Upper lobe of right lung (tissue), 1 donor: ENCODE data around the gene SCAPER. TPM values are rescaled to one million over a fixed set of nuclear protein-coding genes. Genes with fewer than 3 reads are reported as not detected.
A peak's percentile ranks its signal among the peaks of the same experiment; 100 is the strongest.

Source experiments
- ATAC-seq: fragments of 200-7000 bp; cut with Tn5 transposase; one replicate; pipeline ENCODE4 v1.9.1; 2020; ENCODE audit warnings: mild to moderate bottlenecking, moderate library complexity
- DNase-seq: peaks from one replicate; pipeline ENCODE4 v3.0.0-alpha.2; 2020
- H3K27ac ChIP-seq: fragments of 200-600 bp; one replicate; pipeline ENCODE4 v1.8.0; 2022
- H3K27me3 ChIP-seq: fragments of 200-600 bp; one replicate; pipeline ENCODE4 v1.8.0; 2022; ENCODE audit warnings: mild to moderate bottlenecking
- H3K36me3 ChIP-seq: fragments of 200-600 bp; one replicate; pipeline ENCODE4 v1.8.0; 2022
- H3K4me1 ChIP-seq: fragments of 200-600 bp; one replicate; pipeline ENCODE4 v1.8.0; 2022
- H3K4me3 ChIP-seq: fragments of 200-600 bp; one replicate; pipeline ENCODE4 v1.8.0; 2022; ENCODE audit warnings: mild to moderate bottlenecking
- H3K9me3 ChIP-seq: fragments of 200-600 bp; one replicate; pipeline ENCODE4 v1.8.0; 2022
- intact Hi-C: fragments of 100-400 bp; cut with DNase I; formaldehyde crosslinking; loops from one replicate; pipeline ENCODE4 v1.11.0; 2022
- total RNA-seq: library from RNA; stranded (reverse); fragmentation: NEBNext Ultra II Directional; extraction: Animal tissue kit (Norgen Biotek cat#: 25700); gene quantifications from one replicate; pipeline ENCODE4 v1.2.1, GENCODE V29; 2021
- TF ChIP-seq, protein P1 (sequence below): fragments of 200-600 bp; IDR thresholded peaks from one replicate; pipeline ENCODE4 v1.8.0; 2022; ENCODE audit warnings: antibody characterized with exemption
- donor health status: DM: no; HTN: yes; CAD: no; lungs with severe emphysema.

Gene SCAPER
- total RNA-seq, 1 donor from 2014 or later = 44.3 TPM

DNA sequence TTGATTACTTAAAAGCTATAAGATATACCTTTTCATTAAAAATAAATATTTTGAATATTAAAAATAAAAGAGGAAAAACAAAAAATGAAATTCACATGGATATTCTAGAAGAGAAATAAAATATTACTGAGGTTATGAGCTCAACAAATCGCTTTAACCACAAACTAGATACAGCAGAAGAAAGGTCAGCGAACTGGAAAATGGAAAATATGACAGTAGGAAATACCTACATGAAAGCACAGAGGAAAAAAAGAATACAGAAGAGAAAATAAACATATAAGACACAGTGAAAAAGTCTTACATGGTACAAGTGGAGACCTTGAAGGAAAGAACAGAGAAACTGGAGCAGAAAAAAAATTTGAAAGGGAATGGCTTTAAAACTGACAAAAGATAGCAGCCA lies 33.2 kb downstream of the SCAPER start:
- intact Hi-C loops = no loop called here
- TF ChIP-seq, protein P1, sequence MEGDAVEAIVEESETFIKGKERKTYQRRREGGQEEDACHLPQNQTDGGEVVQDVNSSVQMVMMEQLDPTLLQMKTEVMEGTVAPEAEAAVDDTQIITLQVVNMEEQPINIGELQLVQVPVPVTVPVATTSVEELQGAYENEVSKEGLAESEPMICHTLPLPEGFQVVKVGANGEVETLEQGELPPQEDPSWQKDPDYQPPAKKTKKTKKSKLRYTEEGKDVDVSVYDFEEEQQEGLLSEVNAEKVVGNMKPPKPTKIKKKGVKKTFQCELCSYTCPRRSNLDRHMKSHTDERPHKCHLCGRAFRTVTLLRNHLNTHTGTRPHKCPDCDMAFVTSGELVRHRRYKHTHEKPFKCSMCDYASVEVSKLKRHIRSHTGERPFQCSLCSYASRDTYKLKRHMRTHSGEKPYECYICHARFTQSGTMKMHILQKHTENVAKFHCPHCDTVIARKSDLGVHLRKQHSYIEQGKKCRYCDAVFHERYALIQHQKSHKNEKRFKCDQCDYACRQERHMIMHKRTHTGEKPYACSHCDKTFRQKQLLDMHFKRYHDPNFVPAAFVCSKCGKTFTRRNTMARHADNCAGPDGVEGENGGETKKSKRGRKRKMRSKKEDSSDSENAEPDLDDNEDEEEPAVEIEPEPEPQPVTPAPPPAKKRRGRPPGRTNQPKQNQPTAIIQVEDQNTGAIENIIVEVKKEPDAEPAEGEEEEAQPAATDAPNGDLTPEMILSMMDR = no peak
- no peak for DNase-seq
- no peaks in the 10 kb centered on the region for H3K4me1 ChIP-seq
- H3K9me3 ChIP-seq = no peaks in the 10 kb centered on the region
- H3K27ac ChIP-seq = no peak overlapping the region
- ATAC-seq = no peak
- H3K4me3 ChIP-seq = no peak overlapping the region
- peaks cover 6% of the 10 kb centered on the region for H3K36me3 ChIP-seq
- H3K27me3 ChIP-seq = no peaks in the 10 kb centered on the region

DNA sequence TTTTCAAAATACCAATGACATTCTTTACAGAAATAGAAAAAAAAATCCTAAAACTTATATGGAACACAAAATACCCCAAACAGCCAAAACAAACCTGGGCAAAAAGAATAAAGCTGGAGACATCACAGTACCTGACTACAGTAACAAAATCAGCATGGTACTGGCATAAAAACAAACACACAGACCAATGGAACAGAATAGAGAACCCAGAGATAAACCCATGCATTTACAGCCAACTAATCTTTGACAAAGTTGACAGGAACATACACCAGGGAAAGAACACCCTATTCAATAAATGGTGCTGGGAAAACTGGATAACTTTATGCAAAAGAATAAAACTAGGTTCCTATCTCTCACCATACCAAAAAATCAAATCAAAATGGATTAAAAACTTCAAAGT lies 36.4 kb downstream of the SCAPER start:
- ATAC-seq (no peak), DNase-seq (no peak)
- H3K4me1 ChIP-seq = no peaks in the 10 kb centered on the region
- TF ChIP-seq, protein P1 = no peak
- intact Hi-C loops = no loop called here
- no peak overlapping the region for H3K4me3 ChIP-seq
- no peak overlapping the region for H3K27ac ChIP-seq
- H3K36me3 ChIP-seq = no peaks in the 10 kb centered on the region
- H3K27me3 ChIP-seq = no peaks in the 10 kb centered on the region
- H3K9me3 ChIP-seq = no peaks in the 10 kb centered on the region

DNA sequence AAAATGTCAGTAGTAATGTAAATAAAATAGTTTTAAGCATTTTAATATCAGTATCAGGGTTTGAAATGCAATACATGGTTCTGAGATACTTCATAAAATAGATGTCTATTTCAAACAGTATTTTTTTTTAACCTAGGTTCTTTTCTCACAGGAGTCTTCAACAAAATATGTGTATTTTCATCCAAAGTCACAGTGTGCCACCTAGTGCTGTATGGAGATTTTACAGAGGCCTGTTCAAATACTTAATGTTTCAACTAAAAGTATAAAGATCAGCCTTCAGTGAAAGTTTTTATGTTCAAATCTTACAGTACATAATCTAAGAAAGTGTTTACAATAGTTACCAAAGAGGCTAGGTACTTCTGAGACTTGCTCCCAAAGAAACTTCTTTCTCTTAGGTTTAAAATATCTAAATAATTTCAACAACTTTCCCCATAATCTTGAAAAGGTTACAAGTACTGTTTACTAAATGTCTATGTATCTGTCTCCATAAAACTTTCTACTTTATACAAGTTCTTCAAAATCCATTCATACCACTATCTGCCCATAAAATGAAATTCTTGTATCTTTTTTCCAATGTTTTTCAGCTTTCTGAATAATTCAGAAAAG lies 38.3 kb downstream of the SCAPER start:
- intact Hi-C loops = no loop called here
- TF ChIP-seq, protein P1 = peak; percentile 41
- no peaks in the 10 kb centered on the region for H3K4me1 ChIP-seq
- no peaks in the 10 kb centered on the region for H3K27me3 ChIP-seq
- DNase-seq = no peak
- H3K36me3 ChIP-seq = no peaks in the 10 kb centered on the region
- H3K9me3 ChIP-seq = no peaks in the 10 kb centered on the region
- ATAC-seq = no peak
- no peak overlapping the region for H3K27ac ChIP-seq
- no peak overlapping the region for H3K4me3 ChIP-seq

DNA sequence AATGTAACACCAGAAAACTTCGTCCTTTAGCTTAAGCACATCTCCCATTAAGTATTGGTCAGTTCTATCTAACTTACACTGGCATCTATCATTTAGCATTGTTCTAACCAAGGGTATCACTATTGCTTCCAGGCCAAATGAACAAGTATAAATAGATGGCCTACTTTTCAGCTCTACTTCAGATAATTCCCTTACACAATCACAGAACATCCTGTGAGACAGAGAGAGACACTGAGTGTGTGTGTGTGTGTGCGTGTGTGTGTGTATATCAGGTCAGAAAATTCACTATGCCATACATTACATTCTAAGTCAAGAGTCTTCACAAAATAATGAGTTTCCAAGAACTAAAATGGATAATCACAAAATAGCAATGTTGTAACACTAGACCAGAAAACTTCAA lies 39.1 kb downstream of the SCAPER start:
- no peak for DNase-seq
- H3K4me3 ChIP-seq = no peak overlapping the region
- no peaks in the 10 kb centered on the region for H3K36me3 ChIP-seq
- H3K4me1 ChIP-seq = no peaks in the 10 kb centered on the region
- TF ChIP-seq, protein P1 = no peak
- H3K27me3 ChIP-seq = no peaks in the 10 kb centered on the region
- intact Hi-C loops = no loop called here
- ATAC-seq = no peak
- no peaks in the 10 kb centered on the region for H3K9me3 ChIP-seq
- no peak overlapping the region for H3K27ac ChIP-seq

DNA sequence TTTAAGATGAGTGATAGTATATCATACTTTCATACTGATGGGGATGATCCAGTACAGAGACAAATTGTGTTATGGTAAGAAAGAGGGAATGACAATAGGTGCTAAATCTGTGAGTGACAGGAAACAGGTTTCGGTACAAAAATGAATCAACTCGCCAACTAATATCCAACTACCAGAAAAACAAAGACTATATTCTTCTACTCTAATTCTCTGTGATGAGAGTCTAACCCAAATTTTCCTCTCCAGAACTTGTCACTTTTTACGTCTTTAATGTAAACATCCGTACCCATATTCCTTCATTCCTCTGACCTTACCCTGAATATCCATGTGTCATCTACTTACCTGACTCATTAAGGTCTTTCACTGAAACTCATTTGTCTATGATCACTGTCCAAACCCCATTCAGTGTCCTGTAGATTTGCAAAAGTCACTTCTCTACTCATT lies 39.6 kb downstream of the SCAPER start:
- Histone ChIP-seq H3K36me3 (no peaks in the 10 kb centered on the region), H3K9me3 (no peaks in the 10 kb centered on the region), H3K27ac (no peak overlapping the region), H3K4me3 (no peak overlapping the region), H3K27me3 (no peaks in the 10 kb centered on the region), H3K4me1 (no peaks in the 10 kb centered on the region)
- ATAC-seq = no peak
- DNase-seq = no peak
- intact Hi-C loops = no loop called here
- TF ChIP-seq, protein P1 = no peak

DNA sequence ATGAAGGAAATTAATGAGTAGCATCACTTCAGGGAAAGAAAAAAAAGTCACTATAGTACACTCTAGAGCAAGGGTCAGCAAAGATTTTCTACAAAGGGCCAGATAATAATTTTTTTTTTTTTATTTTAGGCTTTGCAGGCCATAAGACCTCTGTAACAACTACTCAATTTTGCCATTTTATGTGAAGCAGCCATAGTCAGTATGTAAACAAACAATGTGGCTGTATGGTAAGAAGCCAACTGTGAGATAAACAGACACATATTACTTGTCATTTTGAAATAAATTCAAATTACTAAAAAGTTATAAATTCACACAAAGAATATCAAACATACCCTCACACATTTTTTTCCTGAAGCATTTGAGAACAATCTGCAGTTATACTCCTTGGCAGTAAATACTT lies 40.6 kb downstream of the SCAPER start:
- intact Hi-C loops = no loop called here
- no peaks in the 10 kb centered on the region for H3K36me3 ChIP-seq

More for the DNA sequence above, 40.6 kb downstream of the SCAPER start:
- DNase-seq (no peak), ATAC-seq (no peak)
- H3K4me1 ChIP-seq = no peaks in the 10 kb centered on the region
- TF ChIP-seq, protein P1 = no peak
- H3K27me3 ChIP-seq = no peaks in the 10 kb centered on the region
- H3K4me3 ChIP-seq = no peak overlapping the region
- no peaks in the 10 kb centered on the region for H3K9me3 ChIP-seq
- H3K27ac ChIP-seq = no peak overlapping the region
